ENCODE measurements around the gene SEPHS2.

DNA sequence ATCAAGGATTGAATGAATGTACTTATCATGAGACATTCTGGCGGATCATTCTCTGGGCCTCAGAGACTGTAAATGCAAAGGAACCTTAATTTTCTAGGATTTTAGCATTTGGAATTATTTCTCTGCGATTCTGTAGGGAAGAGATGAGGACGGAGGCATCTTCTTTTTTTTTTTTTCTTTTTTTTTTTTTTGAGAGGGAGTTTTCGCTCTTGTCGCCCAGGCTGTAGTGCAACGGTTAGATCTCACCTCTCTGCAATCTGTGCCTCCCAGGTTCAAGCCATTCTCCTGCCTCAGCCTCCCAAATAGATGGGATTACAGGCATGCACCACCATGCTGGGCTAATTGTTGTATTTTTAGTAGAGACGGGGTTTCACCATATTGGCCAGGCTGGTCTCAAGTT lies 29.0 kb upstream of the SEPHS2 start:
- no peak for TF ChIP-seq EZH2 (IDR thresholded peaks at IDR 0.05; ENCODE audit: borderline replicate concordance, low read depth, low read length, severe bottlenecking)
- TF ChIP-seq POLR2AphosphoS5 (IDR thresholded peaks at IDR 0.05; ENCODE audit: insufficient read depth, low read depth, low read length) = no peak
- TF ChIP-seq, protein P1, sequence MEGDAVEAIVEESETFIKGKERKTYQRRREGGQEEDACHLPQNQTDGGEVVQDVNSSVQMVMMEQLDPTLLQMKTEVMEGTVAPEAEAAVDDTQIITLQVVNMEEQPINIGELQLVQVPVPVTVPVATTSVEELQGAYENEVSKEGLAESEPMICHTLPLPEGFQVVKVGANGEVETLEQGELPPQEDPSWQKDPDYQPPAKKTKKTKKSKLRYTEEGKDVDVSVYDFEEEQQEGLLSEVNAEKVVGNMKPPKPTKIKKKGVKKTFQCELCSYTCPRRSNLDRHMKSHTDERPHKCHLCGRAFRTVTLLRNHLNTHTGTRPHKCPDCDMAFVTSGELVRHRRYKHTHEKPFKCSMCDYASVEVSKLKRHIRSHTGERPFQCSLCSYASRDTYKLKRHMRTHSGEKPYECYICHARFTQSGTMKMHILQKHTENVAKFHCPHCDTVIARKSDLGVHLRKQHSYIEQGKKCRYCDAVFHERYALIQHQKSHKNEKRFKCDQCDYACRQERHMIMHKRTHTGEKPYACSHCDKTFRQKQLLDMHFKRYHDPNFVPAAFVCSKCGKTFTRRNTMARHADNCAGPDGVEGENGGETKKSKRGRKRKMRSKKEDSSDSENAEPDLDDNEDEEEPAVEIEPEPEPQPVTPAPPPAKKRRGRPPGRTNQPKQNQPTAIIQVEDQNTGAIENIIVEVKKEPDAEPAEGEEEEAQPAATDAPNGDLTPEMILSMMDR (IDR thresholded peaks at IDR 0.05; ENCODE audit: extremely low read depth in 1 of 2, insufficient read depth in 1 of 2, low read depth in 1 of 2, low read length in 2 of 2) = no peak
- TF ChIP-seq GATA2 (IDR thresholded peaks at IDR 0.05; ENCODE audit: insufficient read depth, insufficient read length, low read depth, low read length) = no peak
- TF ChIP-seq, protein P2, sequence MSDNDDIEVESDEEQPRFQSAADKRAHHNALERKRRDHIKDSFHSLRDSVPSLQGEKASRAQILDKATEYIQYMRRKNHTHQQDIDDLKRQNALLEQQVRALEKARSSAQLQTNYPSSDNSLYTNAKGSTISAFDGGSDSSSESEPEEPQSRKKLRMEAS (IDR thresholded peaks at IDR 0.05; ENCODE audit: insufficient read depth, insufficient read length) = no peak
- TF ChIP-seq JUN (IDR thresholded peaks at IDR 0.05; ENCODE audit: borderline replicate concordance, insufficient read depth, insufficient read length, low read depth) = no peak
- no peak for TF ChIP-seq POLR2A (IDR thresholded peaks at IDR 0.05; ENCODE audit: low read depth, low read length)
